ENCODE measurements around the gene BAMBI. TPM values are rescaled to one million over a fixed set of nuclear protein-coding genes. Genes with fewer than 3 reads are reported as not detected.

BAMBI gene
- total RNA-seq, 2 donors from 2014 or later, result 0.92 to 4.1 TPM

- H3K4me1 Mint-ChIP-seq, result peaks cover 7% of the 10 kb centered on the region
- H3K4me3 Mint-ChIP-seq, result no peak overlapping the region
- H3K27ac Mint-ChIP-seq, result no peak overlapping the region
- H3K27me3 Mint-ChIP-seq, result peaks cover 39% of the 10 kb centered on the region
- DNase-seq (no peak), ATAC-seq (no peak)
- H3K36me3 Mint-ChIP-seq (ENCODE audit: low read depth), result no peaks in the 10 kb centered on the region
- no peaks in the 10 kb centered on the region for H3K9me3 ChIP-seq (ENCODE audit: control insufficient read depth, low read length, poor library complexity, severe bottlenecking)
Observed at GRCh38 chr10:28717656-28718201, 40.4 kb downstream of the BAMBI start.

- Mint-ChIP-seq H3K4me1 (peaks cover 7% of the 10 kb centered on the region), H3K27me3 (peaks cover 49% of the 10 kb centered on the region), H3K27ac (no peak overlapping the region), H3K4me3 (no peak overlapping the region), H3K36me3 (ENCODE audit: low read depth) (no peaks in the 10 kb centered on the region)
- no peak for ATAC-seq
- DNase-seq, result no peak
- H3K9me3 ChIP-seq (ENCODE audit: control insufficient read depth, low read length, poor library complexity, severe bottlenecking), result no peaks in the 10 kb centered on the region
Observed at GRCh38 chr10:28719789-28720436, 42.6 kb downstream of the BAMBI start.

- DNase-seq, result no peak
- no peak for ATAC-seq
- H3K4me1 Mint-ChIP-seq, result peaks cover 7% of the 10 kb centered on the region
- no peaks in the 10 kb centered on the region for H3K36me3 Mint-ChIP-seq (ENCODE audit: low read depth)
- no peak overlapping the region for H3K27ac Mint-ChIP-seq
- peaks cover 50% of the 10 kb centered on the region for H3K27me3 Mint-ChIP-seq
- no peaks in the 10 kb centered on the region for H3K9me3 ChIP-seq (ENCODE audit: control insufficient read depth, low read length, poor library complexity, severe bottlenecking)
- no peak overlapping the region for H3K4me3 Mint-ChIP-seq
Observed at GRCh38 chr10:28721318-28721951, 44.1 kb downstream of the BAMBI start.

- no peak for DNase-seq
- no peak overlapping the region for H3K4me3 Mint-ChIP-seq
- ATAC-seq, result no peak
- H3K4me1 Mint-ChIP-seq, result peaks cover 7% of the 10 kb centered on the region
- H3K27ac Mint-ChIP-seq, result no peak overlapping the region
- peaks cover 58% of the 10 kb centered on the region for H3K27me3 Mint-ChIP-seq
- H3K9me3 ChIP-seq (ENCODE audit: control insufficient read depth, low read length, poor library complexity, severe bottlenecking), result no peaks in the 10 kb centered on the region
- no peaks in the 10 kb centered on the region for H3K36me3 Mint-ChIP-seq (ENCODE audit: low read depth)
Observed at GRCh38 chr10:28722065-28722803, 44.9 kb downstream of the BAMBI start.

GRCh38 chr10:28728366-28728765 is 51.0 kb downstream of the BAMBI start:
- H3K4me3 Mint-ChIP-seq, result no peak overlapping the region
- ATAC-seq (no peak), DNase-seq (no peak)
- H3K9me3 ChIP-seq (ENCODE audit: control insufficient read depth, low read length, poor library complexity, severe bottlenecking), result no peaks in the 10 kb centered on the region
- no peak overlapping the region for H3K27ac Mint-ChIP-seq
- peaks cover 2% of the 10 kb centered on the region for H3K4me1 Mint-ChIP-seq
- peaks cover 41% of the 10 kb centered on the region for H3K27me3 Mint-ChIP-seq
- peaks cover 2% of the 10 kb centered on the region for H3K36me3 Mint-ChIP-seq (ENCODE audit: low read depth)

GRCh38 chr10:28730031-28730778 is 52.9 kb downstream of the BAMBI start:
- H3K36me3 Mint-ChIP-seq (ENCODE audit: low read depth), result peaks cover 2% of the 10 kb centered on the region
- H3K9me3 ChIP-seq (ENCODE audit: control insufficient read depth, low read length, poor library complexity, severe bottlenecking), result no peaks in the 10 kb centered on the region
- ATAC-seq (no peak), DNase-seq (no peak)
- H3K27ac Mint-ChIP-seq, result no peak overlapping the region
- H3K27me3 Mint-ChIP-seq, result peaks cover 30% of the 10 kb centered on the region
- H3K4me1 Mint-ChIP-seq, result peaks cover 2% of the 10 kb centered on the region
- H3K4me3 Mint-ChIP-seq, result no peak overlapping the region

- H3K4me1 Mint-ChIP-seq, result peaks cover 2% of the 10 kb centered on the region
Observed at GRCh38 chr10:28732091-28732490, 54.8 kb downstream of the BAMBI start.

More at GRCh38 chr10:28732091-28732490, 54.8 kb downstream of the BAMBI start:
- no peak for ATAC-seq
- peaks cover 20% of the 10 kb centered on the region for H3K27me3 Mint-ChIP-seq
- no peak overlapping the region for H3K27ac Mint-ChIP-seq
- H3K9me3 ChIP-seq (ENCODE audit: control insufficient read depth, low read length, poor library complexity, severe bottlenecking), result no peaks in the 10 kb centered on the region
- peaks cover 2% of the 10 kb centered on the region for H3K36me3 Mint-ChIP-seq (ENCODE audit: low read depth)
- no peak overlapping the region for H3K4me3 Mint-ChIP-seq
- no peak for DNase-seq

Other genes starting within 250 kb of the BAMBI start
- gene WAC, start 144.4 kb upstream of the BAMBI start, total RNA-seq, result 100 to 1,000 TPM; 171 to 195 TPM